Fibroblast of villous mesenchyme (primary cell): ENCODE results near the gene ANKRD11. TPM values are rescaled to one million over a fixed set of nuclear protein-coding genes. Genes with fewer than 3 reads are reported as not detected.

ENCODE experiments used
- DNase-seq: peaks from one replicate; pipeline ENCODE4 v3.0.0-alpha.2; 2010; ENCODE audit warnings: low read depth
- H3K4me3 ChIP-seq: 2 replicates; pipeline ENCODE4 v1.5.1; 2011; ENCODE audit warnings: low read depth, mild to moderate bottlenecking, low read length
- CTCF ChIP-seq: IDR thresholded peaks from 2 replicates; pipeline ENCODE4 v1.5.1; 2012; ENCODE audit warnings: low read depth, mild to moderate bottlenecking, low read length; ENCODE audit not compliant: insufficient read depth
- total RNA-seq: library from RNA; depleted of rRNA; stranded (reverse); fragments of >200 nt; gene quantifications from 2 replicates; pipeline ENCODE4 v1.2.3, GENCODE V29; 2012

The ANKRD11 gene
- total RNA-seq, 1 donor: 69.5 TPM

GRCh38 chr16:89233678-89234490 is 256.5 kb downstream of the ANKRD11 start:
- no peak for DNase-seq
- TF ChIP-seq CTCF: no peak
- H3K4me3 ChIP-seq: no peak overlapping the region

- TF ChIP-seq CTCF: no peak
- DNase-seq: no peak
- H3K4me3 ChIP-seq: no peak overlapping the region
Measured at GRCh38 chr16:89232107-89232506, 258.3 kb downstream of the ANKRD11 start.

- no peak for TF ChIP-seq CTCF
- no peak for DNase-seq
- no peak overlapping the region for H3K4me3 ChIP-seq
Measured at GRCh38 chr16:89230255-89230654, 260.1 kb downstream of the ANKRD11 start.

GRCh38 chr16:89224665-89225064 is 265.7 kb downstream of the ANKRD11 start:
- DNase-seq: no peak
- TF ChIP-seq CTCF: no peak
- H3K4me3 ChIP-seq: no peak overlapping the region

GRCh38 chr16:89222931-89223330 is 267.4 kb downstream of the ANKRD11 start:
- no peak for DNase-seq
- H3K4me3 ChIP-seq: no peak overlapping the region
- TF ChIP-seq CTCF: no peak

- DNase-seq: no peak
- no peak overlapping the region for H3K4me3 ChIP-seq
- TF ChIP-seq CTCF: no peak
Measured at GRCh38 chr16:89221604-89222003, 268.8 kb downstream of the ANKRD11 start.

GRCh38 chr16:89219365-89219764 is 271.0 kb downstream of the ANKRD11 start:
- no peak for DNase-seq
- no peak overlapping the region for H3K4me3 ChIP-seq
- TF ChIP-seq CTCF: no peak
